Neuronal stem cell (in vitro differentiated cells): ENCODE data around the gene RRP1.

Experiments
- DNase-seq: peaks from one replicate; pipeline ENCODE4 v3.0.0-alpha.2; 2013; ENCODE audit warnings: low spot score
- H2AFZ ChIP-seq: one replicate; pipeline ENCODE4 v1.6.1; 2013; ENCODE audit warnings: mild to moderate bottlenecking, low read length, inconsistent platforms
- H2AK5ac ChIP-seq: 2 replicates; pipeline ENCODE4 v1.6.1; 2013; ENCODE audit warnings: low read depth, mild to moderate bottlenecking, inconsistent platforms, low read length, moderate library complexity, mixed read lengths
- H2BK120ac ChIP-seq: 2 replicates; pipeline ENCODE4 v1.6.1; 2013; ENCODE audit warnings: low read depth, mild to moderate bottlenecking, inconsistent platforms, low read length, moderate library complexity, mixed read lengths
- H2BK12ac ChIP-seq: one replicate; pipeline ENCODE4 v1.6.1; 2013; ENCODE audit warnings: low read length, inconsistent platforms
- H2BK15ac ChIP-seq: 2 replicates; pipeline ENCODE4 v1.6.1; 2013; ENCODE audit warnings: mild to moderate bottlenecking, low read length, inconsistent platforms, mixed read lengths
- H2BK5ac ChIP-seq: one replicate; pipeline ENCODE4 v1.6.1; 2013; ENCODE audit warnings: inconsistent platforms, mild to moderate bottlenecking, low read length, moderate library complexity
- H3K14ac ChIP-seq: one replicate; pipeline ENCODE4 v1.6.1; 2013; ENCODE audit warnings: low read length, inconsistent platforms
- H3K18ac ChIP-seq: 2 replicates; pipeline ENCODE4 v1.6.1; 2013; ENCODE audit warnings: low read length, inconsistent platforms
- H3K23ac ChIP-seq: 2 replicates; pipeline ENCODE4 v1.6.1; 2013; ENCODE audit warnings: low read depth, mild to moderate bottlenecking, mixed read lengths, low read length, inconsistent platforms; ENCODE audit not compliant: poor library complexity
- H3K27ac ChIP-seq: replicated peaks from 3 replicates; pipeline ENCODE4 v1.5.1; 2013; ENCODE audit warnings: low read length, inconsistent platforms
- H3K27me3 ChIP-seq, 3 experiments: 2 replicates each; pipeline ENCODE4 v1.6.1; 2013; ENCODE audit warnings: low read length in 3 of 3, mild to moderate bottlenecking in 2 of 3, inconsistent platforms in 1 of 3, low read depth in 1 of 3, mixed read lengths in 1 of 3, moderate library complexity in 1 of 3; ENCODE audit not compliant: control insufficient read depth in 3 of 3, insufficient read depth in 3 of 3
- H3K36me3 ChIP-seq, 2 donors: replicated peaks in 1 of 2; 2 replicates each; pipeline ENCODE4 v1.6.1; 2013; ENCODE audit warnings: low read length in 2 of 2; ENCODE audit not compliant: control insufficient read depth in 2 of 2, insufficient read depth in 2 of 2
- H3K4ac ChIP-seq: 2 replicates; pipeline ENCODE4 v1.6.1; 2013; ENCODE audit warnings: inconsistent platforms, mild to moderate bottlenecking, low read length, moderate library complexity
- H3K4me1 ChIP-seq, 2 donors: 1 replicate in 1 of 2; 2 replicates in 1 of 2; pipeline ENCODE4 v1.6.1; 2013; ENCODE audit warnings: low read length in 2 of 2, low read depth in 1 of 2; ENCODE audit not compliant: control insufficient read depth in 2 of 2, insufficient read depth in 1 of 2
- H3K4me2 ChIP-seq: one replicate; pipeline ENCODE4 v1.6.1; 2013; ENCODE audit warnings: mild to moderate bottlenecking, low read length, inconsistent platforms; ENCODE audit not compliant: insufficient read depth, poor library complexity, severe bottlenecking
- H3K4me3 ChIP-seq, 2 donors: 2 replicates each; pipeline ENCODE4 v1.5.1; 2013; ENCODE audit warnings: low read length in 2 of 2, mild to moderate bottlenecking in 2 of 2, inconsistent platforms in 1 of 2, moderate library complexity in 1 of 2
- H3K79me1 ChIP-seq: one replicate; pipeline ENCODE4 v1.6.1; 2013; ENCODE audit warnings: low read depth, mild to moderate bottlenecking, inconsistent platforms, low read length, moderate library complexity
- H3K9ac ChIP-seq: one replicate; pipeline ENCODE4 v1.6.1; 2013; ENCODE audit warnings: mild to moderate bottlenecking, low read depth, low read length, inconsistent platforms; ENCODE audit not compliant: poor library complexity
- H3K9me3 ChIP-seq, 2 donors: replicated peaks in 1 of 2; 2 replicates each; pipeline versions ENCODE3 to v1.6.1; 2013; ENCODE audit warnings: low read length in 2 of 2, mild to moderate bottlenecking in 2 of 2, inconsistent platforms in 1 of 2, low read depth in 1 of 2, mixed read lengths in 1 of 2, moderate library complexity in 1 of 2; ENCODE audit not compliant: control insufficient read depth in 2 of 2, insufficient read depth in 1 of 2
- H4K8ac ChIP-seq: one replicate; pipeline ENCODE4 v1.6.1; 2013; ENCODE audit warnings: low read depth, mild to moderate bottlenecking, inconsistent platforms, low read length, moderate library complexity
- H4K91ac ChIP-seq: one replicate; pipeline ENCODE4 v1.6.1; 2013; ENCODE audit warnings: low read length, low read depth, mild to moderate bottlenecking, inconsistent platforms; ENCODE audit not compliant: poor library complexity
- WGBS, 2 donors: extraction: QIAGEN DNeasy Blood & Tissue Kit; methylation state at CpG; one replicate each; pipeline ENCODE4 v1.1.7; 2013; ENCODE audit warnings: missing lambda C conversion rate in 2 of 2, mixed read lengths in 1 of 2; ENCODE audit not compliant: insufficient read length in 2 of 2, insufficient replicate concordance in 1 of 2; ENCODE audit errors: extremely low coverage in 2 of 2; 5-methylcytosine and 5-hydroxymethylcytosine counted together

RRP1 gene

DNA sequence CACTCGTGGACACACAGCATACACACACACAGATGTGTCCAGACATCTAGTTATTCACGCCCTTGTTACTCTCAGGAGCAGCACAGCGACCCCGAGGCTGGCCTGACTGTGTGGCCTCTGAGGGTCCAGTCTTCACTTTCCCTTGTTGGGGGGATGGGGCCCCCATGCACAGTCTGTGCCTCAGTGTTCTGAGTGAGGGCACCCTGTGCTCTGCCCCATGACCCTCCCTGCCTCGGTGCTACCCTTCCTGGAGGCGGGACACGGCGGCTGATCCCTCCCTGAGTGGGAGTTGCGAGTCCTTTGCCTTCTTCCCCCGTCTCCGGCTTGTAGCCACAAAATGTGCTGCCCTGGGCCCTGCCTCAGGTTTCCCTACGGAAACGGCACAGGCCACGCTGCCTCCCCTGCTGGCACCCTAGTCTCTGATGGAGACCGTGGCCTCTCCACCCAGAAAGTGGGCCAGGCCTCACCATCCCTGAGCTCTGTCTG lies 21.8 kb upstream of the RRP1 start:
- peak overlapping the region; percentile 2 for H2BK12ac ChIP-seq
- peak overlapping the region; percentile 67 for H4K91ac ChIP-seq
- H3K36me3 ChIP-seq, result peaks cover 1 to 11% of the 10 kb centered on the region in 2 donors
- no CpG with 5 or more reads among the region's 15 CpGs for WGBS, 2 donors
- H2BK15ac ChIP-seq, result peak overlapping the region; percentile 80
- H2BK5ac ChIP-seq, result peak overlapping the region; percentile 4
- no peaks in the 10 kb centered on the region for H3K79me1 ChIP-seq
- H3K4ac ChIP-seq, result peak overlapping the region; percentile 91
- peak overlapping the region; percentile 10 for H3K27ac ChIP-seq
- peak overlapping the region; percentile 66 for H3K23ac ChIP-seq
- no peak overlapping the region for H3K4me3 ChIP-seq
- no peak overlapping the region for H3K4me2 ChIP-seq
- H3K9me3 ChIP-seq, result peaks cover 3 to 5% of the 10 kb centered on the region in 2 donors
- peak overlapping the region; percentile 97 for H4K8ac ChIP-seq
- DNase-seq, result no peak
- peak overlapping the region; percentile 90 for H3K9ac ChIP-seq
- H2AK5ac ChIP-seq, result peak overlapping the region; percentile 98
- no peak overlapping the region for H2BK120ac ChIP-seq
- H3K4me1 ChIP-seq, result peaks cover 16 to 23% of the 10 kb centered on the region in 2 donors
- peak overlapping the region; percentile 90 for H2AFZ ChIP-seq
- no peaks in the 10 kb centered on the region for H3K27me3 ChIP-seq
- peak overlapping the region; percentile 76 for H3K14ac ChIP-seq
- H3K18ac ChIP-seq, result peak overlapping the region; percentile 92

DNA sequence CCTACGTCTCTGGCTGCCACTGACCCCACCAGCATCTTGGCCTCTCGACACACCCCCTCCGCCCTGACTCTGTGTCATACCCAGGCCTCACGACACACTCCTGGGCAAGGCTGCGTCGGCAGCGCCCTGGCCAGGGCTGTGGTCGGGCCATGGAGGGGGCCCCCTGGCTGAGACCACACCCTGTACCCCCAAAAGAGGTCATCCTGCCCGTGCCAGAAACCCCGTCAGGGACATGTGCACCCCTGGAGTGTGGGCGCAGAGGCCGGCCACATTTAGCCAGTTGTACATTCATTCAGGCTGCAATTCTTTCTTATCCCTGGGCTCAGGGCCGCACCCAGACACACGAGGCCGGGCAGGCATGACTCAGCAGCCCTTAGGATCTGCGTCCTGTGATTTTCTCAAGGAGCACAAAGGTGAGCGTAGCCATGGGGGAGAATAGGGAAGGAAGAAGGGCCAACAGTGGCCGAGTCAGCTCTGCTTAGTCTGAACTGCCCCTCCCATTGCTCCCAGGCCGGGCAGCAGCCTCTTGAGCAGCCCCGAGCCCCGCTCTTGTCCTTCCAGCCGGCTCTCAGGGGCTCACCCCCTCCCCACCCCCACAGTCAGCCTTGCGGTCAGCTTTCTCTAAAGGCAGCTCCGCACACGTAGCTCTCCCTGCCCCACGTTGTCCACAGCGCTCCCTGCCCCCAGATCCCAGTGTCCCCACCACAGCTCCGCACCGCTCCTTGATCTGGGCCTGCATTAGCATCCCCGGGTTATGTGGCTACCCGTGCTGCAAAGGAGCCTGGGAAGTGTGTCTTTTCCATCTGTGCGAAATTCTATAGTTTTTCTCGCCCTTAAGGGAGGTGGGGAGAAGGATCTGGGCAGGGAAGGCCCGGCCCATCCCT lies 21.2 kb upstream of the RRP1 start:
- Histone ChIP-seq H2BK120ac (no peak overlapping the region), H2BK12ac (peak overlapping the region; percentile 8), H4K8ac (peak overlapping the region; percentile 97), H2BK15ac (peak overlapping the region; percentile 84), H3K79me1 (no peaks in the 10 kb centered on the region), H3K4ac (peak overlapping the region; percentile 8), H3K27me3 (no peaks in the 10 kb centered on the region), H2AK5ac (peak overlapping the region; percentile 98), H3K18ac (peak overlapping the region; percentile 95), H3K4me1 (peaks cover 16 to 23% of the 10 kb centered on the region in 2 donors), H3K36me3 (peaks cover 3 to 12% of the 10 kb centered on the region in 2 donors), H3K14ac (peak overlapping the region; percentile 42), H3K27ac (peak overlapping the region; percentile 0), H4K91ac (peak overlapping the region; percentile 67), H3K9me3 (peaks cover 1 to 2% of the 10 kb centered on the region in 2 donors), H2AFZ (peak overlapping the region; percentile 90), H3K4me2 (no peak overlapping the region), H2BK5ac (peak overlapping the region; percentile 4), H3K4me3 (no peak overlapping the region), H3K9ac (peak overlapping the region; percentile 84), H3K23ac (peak overlapping the region; percentile 32)
- DNase-seq, result no peak
- no CpG with 5 or more reads among the region's 34 CpGs for WGBS, 2 donors

DNA sequence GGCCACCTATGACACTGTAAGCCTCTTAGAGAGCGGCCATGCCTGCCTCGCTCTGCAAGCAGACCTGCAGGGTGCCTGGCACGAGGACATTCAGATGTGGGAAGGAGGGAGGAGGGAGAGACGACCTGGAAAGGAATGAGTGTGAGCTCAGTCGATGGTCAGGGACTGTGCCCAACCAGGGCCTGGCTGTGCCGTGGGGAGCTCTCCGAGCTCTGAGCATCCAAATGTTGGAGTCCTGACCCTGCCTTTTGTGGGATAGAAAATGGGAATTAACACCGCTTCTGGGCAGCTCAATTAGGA lies 20.6 kb upstream of the RRP1 start:
- Histone ChIP-seq H4K8ac (no peak overlapping the region), H3K4me1 (peaks cover 16 to 23% of the 10 kb centered on the region in 2 donors), H3K14ac (no peak overlapping the region), H2BK120ac (no peak overlapping the region), H3K27me3 (no peaks in the 10 kb centered on the region), H3K23ac (peak overlapping the region; percentile 32), H3K27ac (no peak overlapping the region), H3K36me3 (peaks cover 8 to 16% of the 10 kb centered on the region in 2 donors), H3K9ac (peak overlapping the region; percentile 84), H2AK5ac (peak overlapping the region; percentile 10), H2BK12ac (peak overlapping the region; percentile 8), H2BK5ac (peak overlapping the region; percentile 4), H3K4ac (no peak overlapping the region), H2AFZ (peak overlapping the region; percentile 90), H3K18ac (peak overlapping the region; percentile 95), H2BK15ac (peak overlapping the region; percentile 84), H3K4me3 (no peak overlapping the region), H3K79me1 (no peaks in the 10 kb centered on the region), H3K4me2 (no peak overlapping the region), H4K91ac (no peak overlapping the region), H3K9me3 (peaks cover 0 to 2% of the 10 kb centered on the region in 2 donors)
- WGBS, 2 donors, result no CpG with 5 or more reads among the region's 8 CpGs
- DNase-seq, result no peak

DNA sequence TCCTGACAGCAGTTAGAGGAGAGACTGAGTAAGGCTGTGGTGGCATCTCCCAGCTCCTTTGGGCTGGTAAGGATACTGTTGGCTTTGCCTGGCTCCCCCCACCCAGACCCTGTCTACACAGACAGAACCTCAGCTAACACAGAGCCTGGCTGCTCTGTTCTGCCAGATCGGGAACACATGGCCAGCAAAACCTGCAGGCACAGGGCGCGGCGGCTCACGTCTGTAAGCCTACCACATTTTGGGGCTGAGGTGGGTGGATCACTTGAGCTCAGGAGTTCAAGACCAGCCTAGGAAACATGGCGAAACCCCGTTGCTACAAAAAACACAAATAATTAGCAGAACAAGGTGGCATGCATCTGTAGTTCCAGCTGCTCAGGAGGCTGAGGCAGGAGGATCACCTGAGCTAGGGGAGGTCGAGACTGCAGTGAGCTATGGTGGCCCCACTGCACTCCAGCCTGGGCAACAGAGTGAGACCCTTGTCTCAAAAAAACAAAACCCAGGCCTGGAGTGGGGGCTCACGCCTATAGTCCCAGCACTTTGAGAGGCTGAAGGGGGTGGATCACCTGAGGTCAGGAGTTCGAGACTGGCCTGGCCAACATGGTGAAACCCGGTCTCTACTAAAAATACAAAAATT lies 19.9 kb upstream of the RRP1 start:
- no peak overlapping the region for H3K27ac ChIP-seq
- peak overlapping the region; percentile 90 for H3K14ac ChIP-seq
- no peak overlapping the region for H3K9ac ChIP-seq
- no peak overlapping the region for H2BK120ac ChIP-seq
- peak overlapping the region; percentile 4 for H2BK5ac ChIP-seq
- H3K79me1 ChIP-seq, result peaks cover under 1% of the 10 kb centered on the region
- H2BK12ac ChIP-seq, result peak overlapping the region; percentile 66
- no peaks in the 10 kb centered on the region for H3K27me3 ChIP-seq
- no peak overlapping the region for H3K4ac ChIP-seq
- H2AK5ac ChIP-seq, result peak overlapping the region; percentile 94
- peaks cover 0 to 2% of the 10 kb centered on the region in 2 donors for H3K9me3 ChIP-seq
- no peak for DNase-seq
- H3K4me1 ChIP-seq, result peaks cover 16 to 23% of the 10 kb centered on the region in 2 donors
- no peak overlapping the region for H3K4me2 ChIP-seq
- no peak overlapping the region for H4K8ac ChIP-seq
- no peak overlapping the region for H2AFZ ChIP-seq
- no peak overlapping the region for H4K91ac ChIP-seq
- no peak overlapping the region for H3K4me3 ChIP-seq
- WGBS, 2 donors, result no CpG with 5 or more reads among the region's 11 CpGs
- peaks cover 14 to 20% of the 10 kb centered on the region in 2 donors for H3K36me3 ChIP-seq
- peak overlapping the region; percentile 13 for H3K18ac ChIP-seq
- no peak overlapping the region for H2BK15ac ChIP-seq
- H3K23ac ChIP-seq, result peak overlapping the region; percentile 68
